Activated T-cell treated with anti-CD3 and anti-CD28 coated beads for 4 hours (primary cell): ENCODE results near the gene RELB.
"Not testable (repeated sequence)": the region's sequence is repeated elsewhere in the genome, so short reads cannot be mapped to it uniquely, and the experiment has no call there.

Experiments used
- DNase-seq: peaks from one replicate; pipeline ENCODE4 v3.0.0-alpha.2; 2020

RELB gene

DNA sequence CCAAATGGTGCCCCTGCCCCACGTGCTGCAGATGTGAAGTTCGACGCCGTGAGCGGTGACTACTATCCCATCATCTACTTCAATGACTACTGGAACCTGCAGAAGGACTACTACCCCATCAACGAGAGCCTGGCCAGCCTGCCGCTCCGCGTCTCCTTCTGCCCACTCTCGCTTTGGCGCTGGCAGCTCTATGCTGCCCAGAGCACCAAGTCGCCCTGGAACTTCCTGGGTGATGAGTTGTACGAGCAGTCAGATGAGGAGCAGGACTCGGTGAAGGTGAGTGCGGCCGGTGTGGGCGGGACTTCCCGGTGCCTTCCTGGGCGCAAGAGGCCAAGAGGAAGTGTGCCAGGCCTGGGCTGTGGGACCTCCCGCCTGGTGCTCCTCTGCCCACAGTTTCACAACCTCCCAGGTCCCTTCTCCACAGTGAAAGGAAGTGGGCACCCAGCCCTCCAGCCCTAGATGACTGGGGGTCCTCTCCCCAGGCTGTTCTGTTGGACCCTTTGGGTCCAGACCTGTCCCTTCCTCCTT is 14.1 kb upstream of the RELB start:
- no peak for DNase-seq

DNA sequence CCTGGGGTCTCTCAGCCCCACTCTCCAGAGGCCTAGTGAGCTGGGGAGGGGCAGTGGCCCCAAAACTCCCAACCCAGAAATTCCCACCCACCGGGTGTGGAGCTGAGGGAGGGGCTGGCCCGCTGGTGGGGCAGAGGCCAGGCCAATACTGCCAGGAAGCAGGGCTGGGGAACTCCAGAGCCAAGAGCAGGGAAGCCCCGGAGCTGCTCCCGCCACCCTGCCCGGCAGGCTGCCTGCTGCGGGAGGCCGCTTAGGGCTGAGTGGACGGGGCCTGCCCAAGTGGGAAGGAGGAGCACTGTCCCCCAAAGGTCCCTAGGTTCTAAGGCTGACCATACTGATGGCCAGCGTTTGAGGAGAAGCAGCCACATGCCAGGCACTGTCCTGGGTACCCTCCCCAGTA is 13.0 kb upstream of the RELB start:
- DNase-seq, result no peak

DNA sequence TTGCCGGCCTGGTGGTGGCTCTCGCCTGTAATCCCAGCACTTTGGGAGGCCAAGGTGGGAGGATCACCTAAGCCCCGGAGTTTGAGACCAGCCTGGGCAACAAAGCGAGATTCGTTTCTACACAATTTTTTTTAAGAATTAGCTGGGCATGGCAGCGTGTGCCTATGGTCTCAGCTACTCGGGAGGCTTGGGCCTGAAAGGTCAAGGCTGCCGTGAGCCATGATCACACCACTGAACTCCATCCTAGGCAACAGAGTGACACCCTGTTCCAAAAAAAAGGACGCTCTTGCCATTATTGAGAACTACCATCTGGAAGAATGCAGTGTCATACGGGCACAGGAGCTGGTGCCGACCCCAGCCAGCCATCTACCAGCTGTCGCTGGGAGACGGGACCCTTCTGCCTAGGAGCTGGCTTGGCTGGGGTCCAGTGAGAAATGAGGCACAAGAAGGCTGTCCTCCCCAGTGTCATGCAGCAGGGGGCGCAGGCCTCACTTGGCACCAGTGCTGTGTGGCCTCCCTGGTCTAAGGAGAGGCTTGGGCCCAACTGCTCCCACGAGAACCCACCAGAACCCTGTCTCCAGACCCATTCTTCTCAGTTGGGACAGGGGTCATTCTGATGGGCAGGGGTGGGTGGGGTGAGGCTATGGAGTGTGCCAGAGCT is 12.2 kb upstream of the RELB start:
- DNase-seq, result peak; percentile 42

DNA sequence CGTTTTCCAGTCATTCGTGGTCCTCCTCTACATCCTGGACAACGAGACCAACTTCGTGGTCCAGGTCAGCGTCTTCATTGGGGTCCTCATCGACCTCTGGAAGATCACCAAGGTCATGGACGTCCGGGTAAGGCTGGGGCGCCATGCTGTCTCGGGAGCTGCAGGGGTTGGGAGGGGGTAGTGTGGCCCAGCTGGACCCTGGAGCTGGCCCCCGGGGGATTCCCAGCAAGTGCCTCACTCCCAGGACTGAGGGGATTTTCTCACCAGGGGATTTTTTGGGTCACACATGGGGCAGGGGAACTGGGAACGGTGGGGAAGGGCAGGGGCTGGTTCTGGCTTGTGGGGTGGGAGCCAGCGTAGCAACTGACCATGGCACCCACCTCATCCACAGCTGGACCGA is 10.8 kb upstream of the RELB start:
- no peak for DNase-seq

DNA sequence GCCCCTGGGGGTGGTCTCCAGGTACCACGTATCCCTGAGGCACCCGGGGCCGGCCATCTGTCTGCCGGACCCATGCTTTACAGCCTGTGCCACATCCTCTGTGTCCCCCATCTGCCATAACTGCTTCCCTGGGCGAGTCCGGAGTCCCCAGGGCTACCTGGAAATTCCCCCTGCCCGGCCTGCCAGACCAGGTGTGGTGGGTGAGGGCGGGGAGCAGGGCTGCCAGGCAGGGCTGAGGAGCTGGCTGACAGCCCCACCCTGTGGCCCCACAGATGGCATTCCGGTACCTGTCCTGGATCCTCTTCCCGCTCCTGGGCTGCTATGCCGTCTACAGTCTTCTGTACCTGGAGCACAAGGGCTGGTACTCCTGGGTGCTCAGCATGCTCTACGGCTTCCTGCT is 10.3 kb upstream of the RELB start:
- no peak for DNase-seq

DNA sequence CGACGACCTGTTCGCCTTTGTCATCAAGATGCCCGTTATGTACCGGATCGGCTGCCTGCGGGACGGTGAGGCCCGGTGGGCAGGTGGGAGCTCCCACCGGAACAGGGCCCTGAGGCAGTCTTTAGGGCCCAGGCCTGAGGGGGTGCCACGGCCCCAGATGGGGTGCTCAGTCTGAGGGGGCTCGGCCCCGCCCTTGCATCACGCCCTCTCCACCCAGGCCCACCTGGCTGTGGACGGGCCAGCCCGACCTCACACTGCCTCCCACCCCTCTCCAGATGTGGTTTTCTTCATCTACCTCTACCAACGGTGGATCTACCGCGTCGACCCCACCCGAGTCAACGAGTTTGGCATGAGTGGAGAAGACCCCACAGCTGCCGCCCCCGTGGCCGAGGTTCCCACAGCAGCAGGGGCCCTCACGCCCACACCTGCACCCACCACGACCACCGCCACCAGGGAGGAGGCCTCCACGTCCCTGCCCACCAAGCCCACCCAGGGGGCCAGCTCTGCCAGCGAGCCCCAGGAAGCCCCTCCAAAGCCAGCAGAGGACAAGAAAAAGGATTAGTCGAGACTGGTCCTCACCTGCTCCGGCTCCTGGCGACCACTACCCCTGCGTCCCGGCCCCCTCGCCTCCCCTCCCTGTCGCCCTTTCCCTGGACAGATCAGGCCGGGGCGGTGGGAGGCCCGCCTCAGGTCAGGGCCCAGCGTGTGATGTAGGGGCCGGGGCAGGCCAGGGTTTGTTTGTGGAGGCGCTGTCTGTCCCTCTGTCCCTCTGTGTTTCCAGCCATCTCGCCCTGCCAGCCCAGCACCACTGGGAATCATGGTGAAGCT is 8.7 kb upstream of the RELB start:
- no peak for DNase-seq

DNA sequence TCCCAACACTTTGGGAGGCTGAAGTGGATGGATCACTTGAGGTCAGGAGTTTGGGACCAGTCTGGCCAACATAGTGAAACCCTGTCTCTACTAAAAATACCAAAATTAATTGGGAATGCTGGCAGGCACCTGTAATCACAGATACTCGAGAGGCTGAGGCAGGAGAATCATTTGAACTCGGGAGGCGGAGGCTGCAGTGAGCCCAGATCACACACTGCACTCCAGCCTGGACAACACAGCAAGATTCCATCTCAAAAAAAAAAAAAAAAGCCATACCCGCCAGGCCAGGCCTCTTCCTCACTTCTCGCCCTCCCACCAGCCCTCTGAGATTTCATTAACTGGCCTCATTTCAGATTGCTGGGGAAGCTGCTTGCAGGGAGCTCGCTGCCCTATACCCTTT is 7.7 kb upstream of the RELB start:
- DNase-seq, result no peak

DNA sequence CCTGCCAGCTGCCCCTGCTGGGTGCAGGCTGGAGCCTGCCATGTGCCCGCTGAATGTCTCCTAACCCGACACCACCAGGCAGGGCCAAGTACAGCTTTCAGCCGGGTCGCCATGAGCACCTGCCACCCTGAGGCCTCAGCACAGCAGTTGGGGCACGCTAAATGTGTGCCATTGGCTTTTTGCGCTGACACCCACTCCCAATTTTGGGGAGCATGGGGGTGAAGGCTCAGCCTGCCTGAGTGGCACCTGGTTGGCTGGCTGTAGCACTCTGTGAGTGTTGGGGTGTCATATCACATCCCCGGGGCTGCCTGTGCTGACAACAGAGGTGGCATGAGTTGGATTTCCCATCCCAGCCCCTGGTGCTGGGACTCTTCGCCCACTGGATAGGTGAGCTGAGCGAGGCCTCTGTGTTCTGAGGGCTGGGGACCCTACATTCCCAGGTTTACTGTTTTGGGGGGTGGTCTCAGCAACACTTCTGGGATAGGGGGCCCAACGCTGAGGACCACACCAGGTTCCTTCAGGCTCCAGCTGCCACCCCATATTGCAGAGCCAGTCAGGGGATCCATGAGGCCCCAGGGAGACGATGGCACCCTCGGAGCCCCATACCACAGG is 7.2 kb upstream of the RELB start:
- DNase-seq, result no peak

DNA sequence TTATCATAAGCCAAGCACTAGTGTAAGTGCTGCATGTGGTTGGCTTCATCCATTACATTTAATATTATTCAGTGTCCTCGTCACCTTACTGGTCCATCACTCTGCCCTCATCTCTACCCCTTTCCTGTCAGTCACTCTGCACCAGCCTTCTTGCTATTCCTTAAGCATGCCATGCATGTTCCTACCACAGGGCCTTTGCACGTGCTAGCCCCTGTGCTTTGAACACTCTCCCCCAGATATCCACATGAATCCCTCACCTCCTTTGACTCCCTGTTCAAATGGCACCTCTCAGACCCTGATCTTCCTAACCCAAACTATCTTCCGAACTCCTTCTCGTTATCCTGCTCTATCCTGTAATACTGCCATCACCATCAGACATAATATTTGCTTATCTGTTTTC is 3.2 kb upstream of the RELB start:
- no peak for DNase-seq

DNA sequence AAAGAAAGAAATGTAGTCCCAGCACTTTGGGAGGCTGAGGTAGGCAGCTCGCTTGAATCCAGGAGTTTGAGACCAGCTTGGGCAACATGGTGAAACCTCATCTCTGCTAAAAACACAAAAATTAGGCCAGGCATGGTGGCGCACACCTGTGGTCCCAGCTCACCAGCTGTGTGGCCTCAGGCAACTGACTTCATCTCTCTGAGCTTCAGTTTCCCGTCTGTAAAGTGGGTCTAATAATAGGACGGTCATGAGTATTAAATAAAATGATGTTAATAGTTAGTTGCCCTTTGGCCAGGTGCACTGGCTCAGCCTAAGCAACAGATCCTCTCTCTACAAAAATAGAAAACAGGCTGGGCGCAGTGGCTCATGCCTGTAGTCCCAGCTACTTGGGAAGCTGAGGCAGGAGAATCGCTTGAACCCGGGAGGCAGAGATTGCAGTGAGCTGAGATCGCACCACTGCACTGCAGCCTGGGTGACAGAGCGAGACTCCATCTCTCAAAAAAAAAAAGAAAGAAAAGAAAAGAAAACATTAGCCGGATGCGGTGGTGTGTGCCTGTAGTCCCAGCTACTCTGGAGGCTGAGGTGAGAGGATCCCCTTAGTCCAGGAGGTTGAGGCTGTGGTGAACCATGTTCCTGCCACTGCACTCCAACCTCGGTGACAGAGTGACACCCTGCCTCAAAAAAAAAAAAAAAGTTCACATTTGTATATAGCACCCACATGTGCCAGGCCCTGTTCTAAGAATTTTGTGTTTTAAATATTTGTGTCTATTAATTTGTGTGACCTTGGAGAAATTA is 1.9 kb upstream of the RELB start:
- DNase-seq, result not testable (repeated sequence)

DNA sequence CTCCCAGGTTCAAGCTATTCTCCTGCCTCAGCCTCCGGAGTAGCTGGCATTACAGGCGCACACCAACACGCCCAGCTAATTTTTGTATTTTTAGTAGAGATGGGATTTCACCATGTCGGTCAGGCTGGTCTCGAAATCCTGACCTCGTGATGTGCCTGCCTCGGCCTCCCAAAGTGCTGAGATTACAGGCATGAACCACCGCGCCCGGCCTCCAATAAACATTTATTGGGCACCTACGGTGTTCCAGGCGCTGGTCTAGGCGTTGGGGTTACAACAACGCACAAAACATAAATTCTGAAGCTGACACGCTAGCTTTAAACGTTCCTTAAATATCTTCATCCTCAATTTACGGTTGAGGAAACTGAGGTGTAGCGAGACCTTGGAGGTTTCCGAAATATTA is 599 bp upstream of the RELB start:
- not testable (repeated sequence) for DNase-seq

DNA sequence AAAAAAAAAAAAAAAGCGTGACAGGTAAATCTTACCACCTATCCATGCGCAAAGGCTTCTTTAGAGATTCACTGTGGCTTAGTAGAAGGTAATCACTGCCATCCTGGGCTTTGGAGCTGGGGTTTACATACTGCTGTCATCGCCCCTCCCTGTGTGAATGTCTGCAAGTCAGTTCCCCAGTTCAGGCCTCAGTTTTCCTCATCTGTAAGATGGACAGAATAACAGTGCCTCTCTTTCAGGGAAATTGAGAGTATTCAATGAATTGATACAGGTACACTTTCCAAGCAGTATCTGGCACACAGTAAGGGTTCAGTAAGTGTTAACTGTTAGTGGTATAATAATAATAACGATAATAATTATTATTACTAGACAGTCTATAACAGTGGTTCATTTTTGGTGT is 2.2 kb downstream of the RELB start:
- no peak for DNase-seq

DNA sequence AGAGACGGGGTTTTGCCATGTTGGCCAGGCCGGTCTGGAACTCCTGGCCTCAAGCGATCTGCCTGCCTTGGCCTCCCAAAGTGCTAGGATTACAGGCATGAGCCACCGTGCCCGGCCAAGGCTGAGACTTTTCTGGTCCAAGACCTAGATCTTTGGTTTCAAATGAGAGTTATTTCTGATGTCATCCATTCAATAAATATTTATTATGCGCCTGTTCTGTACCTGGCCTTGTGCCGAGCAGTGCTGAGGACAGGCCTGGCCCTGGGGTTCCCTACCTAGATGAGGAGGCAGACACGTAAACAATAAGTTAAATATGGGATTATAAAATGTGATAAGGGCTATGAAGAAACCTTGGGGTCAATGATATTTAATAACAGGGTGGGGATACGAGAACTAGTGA is 4.5 kb downstream of the RELB start:
- no peak for DNase-seq

DNA sequence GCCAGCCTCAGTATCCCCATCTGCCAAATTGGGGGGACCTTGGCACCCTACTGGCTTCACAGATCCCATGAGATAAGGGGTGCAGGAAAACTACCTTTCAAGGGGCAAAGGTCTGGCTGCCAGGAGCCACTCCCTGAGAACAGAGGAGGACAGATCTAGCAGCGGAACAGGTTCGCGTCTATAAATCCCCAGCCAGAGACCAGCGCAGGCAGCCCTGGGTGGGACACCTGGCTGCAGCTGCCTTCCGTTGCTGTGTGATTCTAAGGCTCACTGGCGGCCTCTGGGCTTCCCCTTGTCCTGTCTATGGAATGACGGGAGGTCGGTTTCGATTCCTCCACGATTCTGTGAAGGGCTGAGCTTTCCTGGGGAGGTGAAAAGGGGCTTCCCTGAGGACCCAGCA is 7.3 kb downstream of the RELB start:
- DNase-seq, result no peak

DNA sequence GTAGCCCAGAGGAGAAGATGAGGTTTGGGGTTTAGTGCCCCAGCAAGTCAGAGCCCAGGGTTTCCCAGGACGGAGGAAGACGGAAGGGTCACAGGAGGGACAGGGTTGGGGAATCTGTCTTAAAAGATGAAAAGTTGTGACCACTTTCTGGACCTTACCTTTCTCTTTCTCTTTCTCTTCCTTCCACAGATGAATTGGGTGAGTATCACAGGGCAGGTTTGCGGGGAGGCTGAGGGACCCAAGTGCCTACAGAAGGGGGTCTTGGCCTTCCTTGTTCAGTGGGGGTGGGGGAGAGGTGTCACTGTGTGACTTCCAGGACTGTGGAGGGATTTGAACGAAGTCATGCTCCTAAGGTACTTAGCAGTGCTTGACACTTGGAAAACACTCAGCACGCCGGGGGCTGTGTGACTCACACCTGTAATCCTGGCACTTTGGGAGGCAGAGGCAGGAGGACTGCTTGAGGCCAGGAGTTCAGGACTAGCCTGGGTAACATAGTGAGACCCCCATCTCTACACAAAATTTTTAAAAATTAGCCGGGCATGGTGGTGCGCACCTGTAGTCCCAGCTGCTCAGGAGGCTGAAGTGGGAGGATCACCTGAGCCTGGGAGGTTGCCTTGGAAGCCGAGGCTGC is 8.5 kb downstream of the RELB start:
- no peak for DNase-seq

DNA sequence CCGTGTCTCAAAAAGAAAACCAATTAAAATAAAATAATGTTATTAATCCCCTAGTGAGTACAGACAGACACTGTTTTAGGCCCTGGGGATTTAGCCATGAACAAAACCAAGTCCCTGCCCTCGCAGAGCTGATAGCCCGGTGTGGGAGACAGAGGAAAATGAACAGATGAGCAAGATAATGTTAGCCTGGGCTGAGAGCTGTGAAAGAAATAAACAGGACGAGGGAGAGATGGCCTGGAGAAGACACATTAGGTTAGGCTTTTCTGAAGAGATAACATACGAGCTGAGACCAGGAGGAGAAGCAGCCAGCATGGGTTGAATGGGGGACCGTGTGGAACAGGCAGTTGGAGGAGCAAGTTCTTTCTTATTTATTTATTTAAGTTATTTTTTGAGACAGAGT is 9.0 kb downstream of the RELB start:
- no peak for DNase-seq

DNA sequence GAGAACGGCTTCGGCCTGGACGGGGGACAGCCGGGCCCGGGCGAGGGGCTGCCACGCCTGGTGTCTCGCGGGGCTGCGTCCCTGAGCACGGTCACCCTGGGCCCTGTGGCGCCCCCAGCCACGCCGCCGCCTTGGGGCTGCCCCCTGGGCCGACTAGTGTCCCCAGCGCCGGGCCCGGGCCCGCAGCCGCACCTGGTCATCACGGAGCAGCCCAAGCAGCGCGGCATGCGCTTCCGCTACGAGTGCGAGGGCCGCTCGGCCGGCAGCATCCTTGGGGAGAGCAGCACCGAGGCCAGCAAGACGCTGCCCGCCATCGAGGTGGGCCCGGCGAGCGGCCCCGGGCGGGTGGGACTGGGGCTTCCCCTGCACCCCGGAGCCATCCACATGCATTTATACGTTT is 10.7 kb downstream of the RELB start:
- DNase-seq, result no peak

DNA sequence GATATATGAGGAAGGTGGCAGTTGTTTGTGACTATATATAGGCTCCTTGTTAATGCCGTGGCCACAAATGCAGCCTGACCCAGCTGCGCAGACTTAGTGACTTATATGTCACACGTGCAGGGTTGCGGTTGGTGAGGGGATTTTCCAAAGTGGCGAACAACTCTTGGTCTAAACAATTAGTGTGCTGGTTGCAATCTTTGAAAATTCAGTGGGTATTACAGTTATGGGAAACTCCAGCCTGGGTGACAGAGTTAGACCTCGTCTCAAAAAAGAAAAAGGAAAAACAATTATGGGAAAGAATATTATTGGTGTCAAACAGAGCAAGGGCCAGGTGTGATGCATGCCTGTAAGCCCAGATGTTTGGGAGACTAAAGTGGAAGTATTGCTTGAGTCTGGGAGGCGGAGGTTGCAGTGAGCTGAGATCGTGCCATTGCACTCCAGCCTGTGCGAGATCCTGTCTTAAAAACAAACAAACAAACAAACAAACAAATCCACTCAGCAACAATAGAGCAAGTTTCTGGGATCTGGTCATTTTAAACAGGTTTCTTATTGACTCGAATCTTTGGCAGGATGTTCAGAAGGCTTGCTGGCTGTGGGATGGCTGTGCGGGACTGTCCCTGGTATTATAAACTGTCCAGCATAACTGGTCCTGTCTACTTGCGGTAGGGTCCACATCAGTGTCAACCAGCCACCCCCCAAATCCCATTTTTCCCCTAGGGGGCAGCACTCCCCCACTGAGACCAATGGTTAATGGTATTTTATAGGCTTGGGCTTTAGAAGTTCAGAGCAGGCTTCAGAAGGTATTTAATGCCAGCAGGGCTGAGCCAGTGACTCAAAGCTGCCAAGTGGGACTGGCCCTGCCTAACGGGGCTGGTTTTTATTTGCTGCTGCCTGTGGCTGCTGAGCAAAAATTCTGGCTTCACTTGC is 15.4 kb downstream of the RELB start:
- DNase-seq, result peak; percentile 45

DNA sequence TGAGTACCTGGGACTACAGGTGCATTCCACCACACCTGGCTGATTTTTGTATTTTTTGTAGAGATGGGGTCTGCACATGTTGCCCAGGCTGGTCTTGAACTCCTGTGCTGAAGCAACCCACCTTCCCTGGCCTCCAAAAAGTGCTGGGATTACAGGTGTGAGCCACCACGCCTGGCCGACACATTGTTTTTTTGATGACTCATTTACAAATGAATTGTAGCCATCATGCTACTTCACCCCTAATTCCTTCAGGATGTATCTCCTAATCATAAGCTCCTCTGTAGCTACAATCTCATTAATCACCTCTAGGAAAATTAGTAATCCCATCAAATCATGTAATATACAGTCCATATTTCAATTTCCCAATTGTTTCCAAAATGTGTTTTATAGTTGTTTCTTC is 17.9 kb downstream of the RELB start:
- no peak for DNase-seq

DNA sequence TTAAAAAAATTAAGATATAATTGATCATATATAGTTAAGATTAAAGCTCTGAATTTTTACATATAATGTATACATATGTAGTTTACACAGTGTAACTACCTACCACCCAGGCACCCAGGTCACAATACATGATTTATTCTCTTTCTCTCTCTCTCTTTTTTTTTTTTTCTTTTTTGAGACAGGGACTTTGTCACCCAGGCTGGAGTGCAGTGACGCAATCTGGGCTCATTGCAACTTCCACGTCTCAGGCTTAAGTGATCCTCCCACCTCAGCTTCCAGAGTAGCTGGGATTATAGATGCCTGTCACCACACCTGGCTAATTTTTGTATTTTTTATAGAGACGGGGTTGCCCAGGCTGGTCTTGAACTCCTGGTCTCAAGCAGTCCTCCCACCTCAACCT is 18.8 kb downstream of the RELB start:
- DNase-seq, result no peak

DNA sequence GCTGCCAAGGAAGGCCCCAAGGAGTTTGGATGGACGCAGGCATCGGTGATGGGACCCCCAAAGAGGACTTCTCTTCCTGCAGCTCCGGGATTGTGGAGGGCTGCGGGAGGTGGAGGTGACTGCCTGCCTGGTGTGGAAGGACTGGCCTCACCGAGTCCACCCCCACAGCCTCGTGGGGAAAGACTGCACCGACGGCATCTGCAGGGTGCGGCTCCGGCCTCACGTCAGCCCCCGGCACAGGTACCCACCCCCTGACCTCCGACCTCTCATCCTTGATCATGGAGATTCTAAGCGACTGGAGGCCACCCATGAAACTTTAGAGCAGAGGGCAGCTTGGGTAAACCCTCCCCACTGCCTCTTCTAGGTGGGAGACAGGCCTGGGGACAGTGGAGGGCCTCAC is 20.7 kb downstream of the RELB start:
- DNase-seq, result no peak

DNA sequence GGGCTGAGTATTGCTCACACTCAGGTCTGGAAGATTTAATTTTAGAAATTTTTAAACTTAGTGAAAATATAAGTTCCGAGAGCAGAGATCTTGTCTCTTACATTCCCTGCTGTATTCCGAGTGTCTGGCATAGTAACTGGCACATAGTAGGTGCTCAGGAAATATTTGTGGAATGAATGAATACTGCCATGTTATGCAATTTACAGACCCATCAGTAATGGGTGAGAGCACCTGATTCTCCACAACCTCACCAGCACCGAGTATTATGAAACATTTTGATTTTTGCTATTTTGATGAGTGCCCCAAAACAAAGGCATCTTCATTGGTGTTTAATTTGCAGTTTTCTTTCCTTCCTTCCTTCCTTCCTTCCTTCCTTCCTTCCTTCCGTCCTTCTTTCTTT is 21.8 kb downstream of the RELB start:
- no peak for DNase-seq
